Measurements from ENCODE around the gene AP2S1.
"Not testable (repeated sequence)": the region's sequence is repeated elsewhere in the genome, so short reads cannot be mapped to it uniquely, and the experiment has no call there.

AP2S1 gene

GRCh38 chr19:46812977-46813838 lies 37.4 kb downstream of the AP2S1 start:
- in situ Hi-C loops (cut with MboI; ENCODE audit: low sequenced_read_pairs): no loop called here

- in situ Hi-C loops (cut with MboI; ENCODE audit: low sequenced_read_pairs): no loop called here
Measured at GRCh38 chr19:46809534-46810272, 40.9 kb downstream of the AP2S1 start.

GRCh38 chr19:46806656-46807055 lies 44.0 kb downstream of the AP2S1 start:
- in situ Hi-C loops (cut with MboI; ENCODE audit: low sequenced_read_pairs): no loop called here

- in situ Hi-C loops (cut with MboI; ENCODE audit: low sequenced_read_pairs): not testable (repeated sequence)
Measured at GRCh38 chr19:46804432-46804831, 46.2 kb downstream of the AP2S1 start.

GRCh38 chr19:46803555-46803954 lies 47.1 kb downstream of the AP2S1 start:
- in situ Hi-C loops (cut with MboI; ENCODE audit: low sequenced_read_pairs): no loop called here

- in situ Hi-C loops (cut with MboI; ENCODE audit: low sequenced_read_pairs): no loop called here
Measured at GRCh38 chr19:46802152-46802551, 48.5 kb downstream of the AP2S1 start.

- in situ Hi-C loops (cut with MboI; ENCODE audit: low sequenced_read_pairs): no loop called here
Measured at GRCh38 chr19:46798713-46799112, 51.9 kb downstream of the AP2S1 start.

GRCh38 chr19:46797881-46798280 lies 52.8 kb downstream of the AP2S1 start:
- in situ Hi-C loops (cut with MboI; ENCODE audit: low sequenced_read_pairs): no loop called here

- in situ Hi-C loops (cut with MboI; ENCODE audit: low sequenced_read_pairs): no loop called here
Measured at GRCh38 chr19:46791944-46792343, 58.7 kb downstream of the AP2S1 start.

- in situ Hi-C loops (cut with MboI; ENCODE audit: low sequenced_read_pairs): no loop called here
Measured at GRCh38 chr19:46789371-46789770, 61.3 kb downstream of the AP2S1 start.

- in situ Hi-C loops (cut with MboI; ENCODE audit: low sequenced_read_pairs): no loop called here
Measured at GRCh38 chr19:46788968-46789338, 61.7 kb downstream of the AP2S1 start.

GRCh38 chr19:46788262-46788967 lies 62.2 kb downstream of the AP2S1 start, which contains the start of gene SLC1A5:
TSS of gene SLC1A5 (minus strand) at chr19:46788594. CDS start at chr19:46787965, 629 bp downstream.
- in situ Hi-C loops (cut with MboI; ENCODE audit: low sequenced_read_pairs): no loop called here

All from hTERT RPE-1 (cell line).